ENCODE results near the gene AMPD1.

The AMPD1 gene

GRCh38 chr1:114700036-114700600, 4.8 kb upstream of the AMPD1 start:
- DNase-seq (ENCODE audit: low spot score): no peak

GRCh38 chr1:114696810-114697209, 1.5 kb upstream of the AMPD1 start:
- DNase-seq (ENCODE audit: low spot score): no peak

- DNase-seq (ENCODE audit: low spot score): no peak
Measured at GRCh38 chr1:114694540-114695310, 621 bp downstream of the AMPD1 start.

GRCh38 chr1:114692947-114693346, 2.4 kb downstream of the AMPD1 start:
- no peak for DNase-seq (ENCODE audit: low spot score)

GRCh38 chr1:114691061-114691460, 4.3 kb downstream of the AMPD1 start:
- no peak for DNase-seq (ENCODE audit: low spot score)

GRCh38 chr1:114690148-114690547, 5.2 kb downstream of the AMPD1 start:
- no peak for DNase-seq (ENCODE audit: low spot score)

- no peak for DNase-seq (ENCODE audit: low spot score)
Measured at GRCh38 chr1:114688526-114688925, 6.8 kb downstream of the AMPD1 start.

GRCh38 chr1:114685851-114686250, 9.5 kb downstream of the AMPD1 start:
- no peak for DNase-seq (ENCODE audit: low spot score)

GRCh38 chr1:114677691-114678090, 17.7 kb downstream of the AMPD1 start:
- DNase-seq (ENCODE audit: low spot score): no peak

GRCh38 chr1:114676115-114676514, 19.2 kb downstream of the AMPD1 start:
- no peak for DNase-seq (ENCODE audit: low spot score)

GRCh38 chr1:114671939-114672275, 23.4 kb downstream of the AMPD1 start:
- no peak for DNase-seq (ENCODE audit: low spot score)

GRCh38 chr1:114671011-114671938, 24.1 kb downstream of the AMPD1 start:
- peak; percentile 24 for DNase-seq (ENCODE audit: low spot score)

GRCh38 chr1:114670083-114671010, 25.0 kb downstream of the AMPD1 start:
- DNase-seq (ENCODE audit: low spot score): peak; percentile 95

- no peak for DNase-seq (ENCODE audit: low spot score)
Measured at GRCh38 chr1:114669562-114670082, 25.7 kb downstream of the AMPD1 start, which contains the start of gene DENND2C. DENND2C (minus strand) TSS chr1:114670049; CDS start chr1:114625984, 44,065 bp downstream.

- no peak for DNase-seq (ENCODE audit: low spot score)
Measured at GRCh38 chr1:114668784-114669561, 26.4 kb downstream of the AMPD1 start.

GRCh38 chr1:114668373-114668772, 27.0 kb downstream of the AMPD1 start:
- DNase-seq (ENCODE audit: low spot score): no peak

- no peak for DNase-seq (ENCODE audit: low spot score)
Measured at GRCh38 chr1:114666954-114667353, 28.4 kb downstream of the AMPD1 start.

- no peak for DNase-seq (ENCODE audit: low spot score)
Measured at GRCh38 chr1:114660238-114660637, 35.1 kb downstream of the AMPD1 start.

- no peak for DNase-seq (ENCODE audit: low spot score)
Measured at GRCh38 chr1:114651893-114652292, 43.5 kb downstream of the AMPD1 start.

- DNase-seq (ENCODE audit: low spot score): no peak
Measured at GRCh38 chr1:114648503-114648902, 46.8 kb downstream of the AMPD1 start.

- no peak for DNase-seq (ENCODE audit: low spot score)
Measured at GRCh38 chr1:114641377-114641776, 54.0 kb downstream of the AMPD1 start.
